NCI-H187 treated with DMSO at 0.1 percent for 48 hours (cell line): Measurements from ENCODE around the gene STIM2.

Experiments used
- DNase-seq: peaks from one replicate; lab custom pipeline; 2025; lab: John Stamatoyannopoulos, UW

Gene STIM2

DNA sequence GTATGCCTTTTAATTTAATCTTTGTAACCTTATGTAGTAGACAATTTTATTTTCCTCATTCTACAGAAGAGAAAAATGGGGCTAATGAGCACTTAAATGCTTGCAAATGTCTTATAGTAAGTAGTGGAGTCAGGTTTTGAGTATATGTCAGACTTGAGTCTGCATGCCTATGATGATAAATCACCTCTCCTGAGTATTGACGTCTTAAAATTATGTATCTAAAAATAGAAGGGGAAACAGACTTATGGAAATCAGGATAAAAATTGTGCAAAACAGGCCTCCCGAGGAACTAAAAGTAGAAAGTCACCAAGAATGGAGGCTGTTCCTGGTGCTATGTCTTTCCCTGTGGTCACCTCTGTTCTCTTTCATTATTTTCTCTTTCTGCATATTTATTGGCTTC, 92.7 kb downstream of the STIM2 start:
- no peak for DNase-seq

GRCh38 chr4:26953770-26954423, 93.3 kb downstream of the STIM2 start:
- DNase-seq: no peak

- no peak for DNase-seq
These were observed 94.6 kb downstream of the STIM2 start for GRCh38 chr4:26955241-26955640.

GRCh38 chr4:26958925-26959653, 98.4 kb downstream of the STIM2 start:
- no peak for DNase-seq

DNA sequence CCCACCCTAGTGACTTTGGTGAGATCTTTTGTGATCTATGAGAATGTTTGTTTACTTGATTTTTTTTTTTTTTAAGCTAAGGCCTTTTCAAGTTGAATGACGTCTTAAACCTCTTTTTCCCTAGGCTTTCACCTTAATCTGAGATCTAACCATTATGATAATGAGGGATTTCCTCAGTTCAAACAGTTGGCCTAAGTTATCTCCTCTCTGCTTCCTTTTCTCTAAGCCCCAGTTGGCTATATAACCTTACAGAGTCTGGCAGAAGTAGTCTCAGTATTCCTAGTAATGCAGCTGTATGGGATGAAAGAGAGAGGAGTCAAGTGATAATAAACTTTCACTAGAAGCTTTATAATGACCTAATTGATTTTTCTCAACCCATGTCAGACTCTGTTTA, 99.0 kb downstream of the STIM2 start:
- DNase-seq: no peak

DNA sequence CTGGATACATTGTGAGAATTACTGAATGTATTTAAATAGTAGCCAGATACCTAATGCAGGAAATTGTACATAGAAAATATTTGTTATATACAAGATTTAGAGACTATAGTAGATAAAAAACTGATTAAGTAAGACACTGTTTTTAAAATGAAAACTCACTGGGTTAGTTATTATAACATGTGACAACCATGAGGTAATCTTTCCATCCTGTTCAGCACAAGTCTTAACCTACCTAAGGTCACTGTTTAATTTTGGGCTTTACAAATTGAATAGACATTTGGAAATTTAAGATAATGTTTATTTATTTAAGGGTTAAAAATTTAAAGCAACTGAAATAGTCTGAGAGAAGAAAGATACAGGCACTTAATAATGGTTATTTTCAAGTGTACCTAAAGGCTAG, 102.1 kb downstream of the STIM2 start:
- DNase-seq: no peak

- no peak for DNase-seq
These were observed 103.9 kb downstream of the STIM2 start for GRCh38 chr4:26964512-26964911.

- no peak for DNase-seq
These were observed 104.4 kb downstream of the STIM2 start for GRCh38 chr4:26964994-26965393.

DNA sequence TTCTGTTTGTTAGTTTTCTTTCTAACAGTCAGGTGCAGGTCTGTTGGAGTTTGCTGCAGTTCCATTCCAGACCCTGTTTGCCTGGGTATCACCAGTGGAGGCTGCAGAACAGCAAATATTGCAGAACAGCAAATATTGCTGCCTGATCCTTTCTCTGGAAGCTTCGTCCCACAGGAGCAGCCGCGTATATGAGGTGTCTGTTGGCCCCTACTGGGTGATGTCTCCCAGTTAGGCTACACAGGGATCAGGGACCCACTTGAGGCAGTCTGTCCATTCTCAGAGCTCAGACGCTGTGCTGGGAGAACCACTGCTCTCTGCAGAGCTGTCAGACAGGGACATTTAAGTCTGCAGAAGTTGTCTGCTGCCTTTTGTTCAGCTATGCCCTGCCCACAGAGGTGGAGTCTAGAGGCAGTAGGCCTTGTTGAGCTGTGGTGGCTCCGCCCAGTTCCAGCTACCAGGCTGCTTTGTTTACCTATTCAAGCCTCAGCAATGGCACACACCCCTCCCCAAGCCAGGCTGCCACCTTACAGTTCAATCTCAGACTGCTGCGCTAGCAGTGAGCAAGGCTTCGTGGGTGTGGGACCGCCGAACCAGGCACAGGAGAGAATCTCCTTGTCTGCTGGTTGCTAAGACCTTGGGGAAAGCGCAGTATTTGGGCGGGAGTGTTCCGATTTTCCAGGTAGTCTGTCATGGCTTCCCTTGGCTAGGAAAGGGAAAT, 115.0 kb downstream of the STIM2 start:
- peak; percentile 44 for DNase-seq

DNA sequence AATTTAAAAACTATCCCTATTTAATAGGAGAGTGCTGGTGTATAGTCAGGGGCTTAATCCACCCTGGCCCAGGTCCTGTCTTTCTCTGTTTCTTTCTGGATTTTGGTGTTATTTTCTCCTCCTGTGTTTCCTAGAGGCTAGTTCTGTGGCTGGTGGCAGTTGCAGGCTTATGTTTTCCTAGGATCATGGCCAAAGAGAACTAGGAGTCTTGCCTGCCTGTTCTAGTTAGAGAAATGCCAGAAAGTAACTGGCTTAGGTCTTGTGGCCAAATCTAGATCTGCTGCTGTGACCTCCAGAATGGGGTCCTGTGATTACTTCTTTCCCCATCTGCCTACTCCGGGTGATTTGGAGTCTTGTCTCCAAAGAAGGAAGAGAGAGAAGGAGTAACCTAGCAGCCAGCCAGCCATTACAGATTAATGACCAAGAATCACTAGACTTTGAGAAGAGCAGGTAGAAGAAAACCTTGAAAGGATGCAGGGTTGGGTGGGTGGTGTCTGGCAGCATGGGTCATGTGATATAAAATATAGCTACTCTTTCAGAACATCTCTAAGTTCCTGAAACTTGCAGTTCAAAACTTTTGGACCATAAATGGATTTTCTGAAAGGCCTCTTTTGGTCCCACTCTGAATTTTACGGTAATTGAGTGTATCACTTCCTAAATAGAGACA, 117.9 kb downstream of the STIM2 start:
- no peak for DNase-seq

DNA sequence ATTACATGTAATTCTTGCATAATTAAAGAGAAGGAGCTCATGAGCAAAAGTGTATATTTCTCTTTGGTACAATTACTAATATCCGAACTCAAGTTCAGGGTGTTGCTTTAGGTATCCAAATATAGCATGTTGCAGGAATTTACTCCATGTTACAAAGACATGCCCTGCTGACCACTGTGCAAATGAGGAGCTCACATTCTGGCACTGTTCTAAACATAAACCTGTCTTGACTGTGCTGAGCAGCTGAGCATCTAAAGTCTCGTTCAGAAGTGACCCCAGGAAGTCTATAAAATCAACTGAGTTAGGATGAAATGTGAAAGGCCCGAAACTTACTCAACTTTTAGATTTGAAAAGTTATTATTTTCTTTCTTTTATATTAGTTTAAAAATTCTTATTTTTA, 124.3 kb downstream of the STIM2 start:
- no peak for DNase-seq

- no peak for DNase-seq
These were observed 125.2 kb downstream of the STIM2 start for GRCh38 chr4:26985873-26986272.

DNA sequence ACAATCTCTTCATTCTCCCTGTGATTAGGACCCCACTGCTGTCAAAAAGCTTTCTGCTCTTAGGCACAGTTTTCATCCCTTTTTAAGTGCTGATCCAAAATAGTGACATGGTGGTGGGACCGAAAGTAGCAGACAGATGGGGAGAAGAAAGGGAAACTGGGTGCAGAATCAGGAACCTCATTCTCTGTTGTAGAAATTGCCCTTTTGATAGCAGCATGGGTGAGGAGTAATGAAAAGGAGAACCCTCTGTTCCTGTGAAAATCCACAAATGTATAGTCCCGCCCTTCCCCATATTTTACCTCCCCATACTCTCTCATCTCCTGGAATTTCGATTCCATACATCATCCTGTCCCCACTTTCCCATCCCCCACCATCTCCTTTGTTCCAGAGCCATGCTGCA, 126.5 kb downstream of the STIM2 start:
- DNase-seq: no peak

- DNase-seq: no peak
These were observed 130.4 kb downstream of the STIM2 start for GRCh38 chr4:26991057-26991456.

DNA sequence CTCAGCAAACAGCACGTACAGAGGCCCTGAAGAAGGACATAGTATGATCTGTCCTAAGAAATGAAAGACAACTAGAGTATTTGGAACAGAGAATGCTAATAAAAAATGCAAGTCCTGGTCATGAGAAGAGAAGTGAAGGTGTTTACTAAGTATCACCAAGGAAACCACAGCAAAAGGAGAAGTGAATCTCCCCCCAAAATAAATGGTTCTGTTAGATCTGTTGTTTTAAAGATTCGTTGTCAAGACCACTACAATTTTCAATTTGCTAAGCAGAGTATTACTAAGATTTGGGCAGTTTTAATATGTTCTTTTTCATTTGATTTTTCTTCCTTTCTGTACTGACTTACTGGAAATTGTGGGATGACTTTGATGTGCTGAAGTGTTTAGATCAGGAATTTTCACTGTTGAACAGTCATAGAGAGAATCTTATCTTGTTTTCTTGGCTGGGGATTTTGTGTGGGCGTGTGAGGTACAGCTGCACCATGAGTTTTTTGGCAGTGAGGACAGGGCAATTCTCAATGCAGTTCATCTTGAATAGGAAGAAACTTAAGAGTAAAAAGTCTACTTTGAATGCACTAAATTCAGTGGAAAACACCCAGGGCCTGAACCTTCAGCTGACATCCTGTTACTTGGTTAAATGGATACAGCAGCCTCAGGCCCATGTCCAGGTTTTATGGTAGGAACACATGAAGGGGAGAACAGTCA, 132.2 kb downstream of the STIM2 start:
- no peak for DNase-seq

GRCh38 chr4:26993539-26993938, 132.9 kb downstream of the STIM2 start:
- DNase-seq: no peak

- DNase-seq: no peak
These were observed 133.3 kb downstream of the STIM2 start for GRCh38 chr4:26993967-26994366.

GRCh38 chr4:26995316-26995715, 134.7 kb downstream of the STIM2 start:
- no peak for DNase-seq

- no peak for DNase-seq
These were observed 136.1 kb downstream of the STIM2 start for GRCh38 chr4:26996745-26997144.

GRCh38 chr4:26999689-27000088, 139.0 kb downstream of the STIM2 start:
- no peak for DNase-seq

- DNase-seq: no peak
These were observed 139.5 kb downstream of the STIM2 start for GRCh38 chr4:27000122-27000521.

DNA sequence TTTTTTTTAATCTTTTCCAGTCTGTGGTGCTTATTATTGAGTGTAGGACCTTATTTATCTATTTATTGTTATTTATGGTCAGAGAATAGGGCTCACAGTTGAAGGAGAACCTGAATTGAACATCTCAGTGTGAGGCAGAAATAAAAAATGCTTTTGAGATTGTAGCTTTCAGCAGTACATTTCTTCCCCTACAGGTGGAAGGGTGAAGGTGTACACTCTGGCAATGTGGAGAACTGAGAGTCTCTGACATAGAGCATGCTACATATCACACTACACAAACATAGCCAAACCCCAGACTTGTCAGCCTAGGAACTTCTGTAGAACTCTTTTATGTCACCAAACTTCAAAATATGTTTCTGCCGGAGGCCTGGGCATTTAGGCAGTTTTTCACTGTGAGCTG, 140.2 kb downstream of the STIM2 start:
- DNase-seq: no peak
